AG04449 (cell line): Measurements from ENCODE around the gene NDUFAF5.

ENCODE experiments used
- CTCF ChIA-PET: fragments of 350-600 bp; formaldehyde crosslinking; extraction: SDS; loops from one replicate; lab custom pipeline; 2021; ENCODE audit warnings: antibody characterized with exemption; lab: Yijun Ruan, JAX
- POLR2A ChIA-PET: fragments of 400-600, 350-600 bp; formaldehyde crosslinking; extraction: SDS; loops from one replicate; lab custom pipeline; 2020; ENCODE audit warnings: antibody characterized with exemption, inconsistent platforms; lab: Yijun Ruan, JAX
- DNase-seq: peaks from one replicate; pipeline ENCODE4 v3.0.0-alpha.2; 2010; ENCODE audit warnings: low read depth, low spot score
- H3K4me3 ChIP-seq: 2 replicates; pipeline ENCODE4 v1.5.1; 2011; ENCODE audit warnings: low read depth, mild to moderate bottlenecking, control low read depth, low read length
- CTCF ChIP-seq: IDR thresholded peaks from one replicate; pipeline ENCODE4 v1.5.1; 2011; ENCODE audit warnings: mild to moderate bottlenecking, moderate library complexity, low read length, control low read depth, inconsistent platforms; ENCODE audit not compliant: insufficient read depth; ENCODE audit errors: missing control alignments

Gene NDUFAF5

DNA sequence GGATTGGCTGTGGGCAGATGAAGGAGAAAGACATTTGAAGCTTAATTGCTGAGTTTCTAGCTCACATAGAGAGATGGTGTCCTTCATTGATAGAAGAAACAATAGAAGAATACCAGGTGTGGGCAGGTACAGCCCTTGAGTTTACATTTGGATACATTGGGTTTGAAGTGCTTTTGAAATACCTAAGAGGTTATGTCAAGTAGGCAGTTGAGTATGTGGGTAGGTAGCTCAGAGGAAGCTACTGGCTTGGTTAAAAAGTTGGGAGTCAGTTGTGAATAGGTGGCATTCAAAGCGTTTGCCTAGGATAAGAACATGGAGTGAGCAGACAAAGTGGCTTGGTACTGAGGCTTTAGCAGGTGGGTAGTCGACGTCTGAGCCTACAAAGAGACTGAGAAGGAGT is 25.0 kb downstream of the NDUFAF5 start:
- ChIA-PET POLR2A (no interaction called here), CTCF (interaction anchor here (10.9 kb wide), 1 partner anchor 8 kb away, joined by 88 read pairs; no protein-coding TSS in a partner anchor)
- DNase-seq = no peak
- no peak overlapping the region for H3K4me3 ChIP-seq
- no peak for TF ChIP-seq CTCF

- ChIA-PET POLR2A (no interaction called here), CTCF (interaction anchor here (10.9 kb wide), 1 partner anchor 8 kb away, joined by 88 read pairs; no protein-coding TSS in a partner anchor)
- DNase-seq = no peak
- no peak overlapping the region for H3K4me3 ChIP-seq
- TF ChIP-seq CTCF = no peak
These were observed 25.6 kb downstream of the NDUFAF5 start for GRCh38 chr20:13810446-13810845.

GRCh38 chr20:13813910-13814309 is 29.1 kb downstream of the NDUFAF5 start:
- no peak for TF ChIP-seq CTCF
- POLR2A ChIA-PET = no interaction called here
- CTCF ChIA-PET = interaction anchor here (1.1 to 3.2 kb wide), 2 partner anchors 9 to 240 kb away, joined by 3 to 12 read pairs; no protein-coding TSS in a partner anchor
- DNase-seq = no peak
- no peak overlapping the region for H3K4me3 ChIP-seq

DNA sequence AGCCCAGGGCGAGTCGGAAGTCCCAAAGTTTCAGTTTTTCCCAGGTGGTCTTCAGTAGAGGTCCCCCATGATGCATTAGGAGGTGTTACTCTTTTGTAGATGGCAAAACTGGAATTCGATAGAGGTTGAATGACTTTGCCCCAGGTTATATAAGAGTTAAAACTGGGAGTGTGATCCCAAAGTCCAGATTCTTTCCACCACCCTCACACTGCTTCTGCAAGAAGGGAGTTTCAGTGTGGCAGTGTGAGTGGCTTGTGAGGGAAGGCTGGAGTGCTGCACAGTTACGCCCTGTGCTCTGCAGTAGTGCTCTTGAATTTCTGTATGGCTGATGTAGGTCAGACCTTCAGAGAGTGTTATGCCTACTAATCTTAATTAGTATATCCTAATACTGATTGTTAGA is 29.8 kb downstream of the NDUFAF5 start:
- no peak for DNase-seq
- POLR2A ChIA-PET = no interaction called here
- CTCF ChIA-PET = no interaction called here
- TF ChIP-seq CTCF = no peak
- H3K4me3 ChIP-seq = no peak overlapping the region

DNA sequence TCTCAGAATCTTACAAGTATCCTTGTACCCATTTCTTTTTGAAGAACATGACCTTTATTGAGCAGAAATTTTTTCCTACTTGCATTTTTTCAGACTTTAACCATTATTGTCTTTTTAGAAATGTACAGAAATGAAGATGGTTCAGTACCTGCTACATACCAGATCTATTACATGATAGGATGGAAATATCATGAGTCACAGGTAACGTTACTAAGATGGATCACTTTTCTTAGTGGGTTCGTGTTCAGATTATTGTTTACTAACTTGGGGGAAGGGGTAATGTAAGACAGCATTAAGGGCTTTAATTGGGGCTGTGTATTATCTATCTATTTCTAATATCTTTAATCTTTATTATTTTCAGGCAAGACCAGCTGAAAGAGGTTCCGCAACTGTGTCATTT is 31.9 kb downstream of the NDUFAF5 start:
- POLR2A ChIA-PET = interaction anchor here (0.6 kb wide), 1 partner anchor 22 kb away, joined by 3 read pairs; no protein-coding TSS in a partner anchor
- H3K4me3 ChIP-seq = no peak overlapping the region
- CTCF ChIA-PET = interaction anchor here (1.6 to 7.1 kb wide), 4 partner anchors 10 to 238 kb away, joined by 3 to 127 read pairs (median 46); no protein-coding TSS in a partner anchor
- no peak for DNase-seq
- no peak for TF ChIP-seq CTCF

GRCh38 chr20:13817342-13817741 is 32.5 kb downstream of the NDUFAF5 start:
- CTCF ChIA-PET = interaction anchor here (1.3 to 7.1 kb wide), 4 partner anchors 11 to 237 kb away, joined by 4 to 127 read pairs (median 58); no protein-coding TSS in a partner anchor
- POLR2A ChIA-PET = interaction anchor here (0.6 kb wide), 1 partner anchor 21 kb away, joined by 3 read pairs; no protein-coding TSS in a partner anchor
- no peak for DNase-seq

More at GRCh38 chr20:13817342-13817741, 32.5 kb downstream of the NDUFAF5 start:
- H3K4me3 ChIP-seq = no peak overlapping the region
- TF ChIP-seq CTCF = no peak
